ENCODE results near the gene HIPK1. TPM values are rescaled to one million over a fixed set of nuclear protein-coding genes. Genes with fewer than 3 reads are reported as not detected.
A peak's percentile ranks its signal among the peaks of the same experiment; 100 is the strongest.

HIPK1 gene
- total and polyA plus RNA-seq, 2 of the 13 experiments (the other 11 are each of a cell fraction or from before 2014, with no cell fraction given), result 20.8 to 33.4 TPM

DNA sequence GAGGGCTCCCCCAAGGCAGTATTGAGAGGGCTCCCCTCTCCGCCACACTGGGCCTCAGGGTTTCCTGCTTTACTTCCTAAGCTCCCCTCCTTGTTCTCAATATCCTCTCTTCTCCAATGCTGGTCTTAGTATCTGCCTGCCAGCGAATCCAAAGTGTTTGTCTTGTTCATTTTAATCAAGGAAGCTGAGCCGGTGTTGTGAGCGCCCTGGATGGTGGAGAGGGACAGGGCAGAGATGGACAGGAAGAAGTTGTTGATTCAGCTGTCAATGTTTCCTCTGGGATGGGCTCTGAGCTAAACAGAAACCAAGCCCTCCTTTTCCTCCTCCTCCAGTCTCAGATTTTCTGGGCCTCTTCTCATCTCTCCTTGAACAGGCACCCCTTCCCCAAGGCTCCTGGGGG, 55.6 kb downstream of the HIPK1 start:
- H3K36me3 ChIP-seq (replicated peaks in 1 of 2; ENCODE audit: control insufficient read depth in 1 of 2, insufficient read depth in 2 of 2, low read length in 2 of 2), result no peaks in the 10 kb centered on the region
- no peak overlapping the region for H3K4me2 ChIP-seq (ENCODE audit: low read depth, low read length)
- H4K20me1 ChIP-seq (ENCODE audit: insufficient read depth, low read length), result no peaks in the 10 kb centered on the region
- H3K79me2 ChIP-seq (ENCODE audit: insufficient read depth, low read length), result no peaks in the 10 kb centered on the region
- in situ Hi-C loops (cut with HindIII; ENCODE audit: extremely low pct_ligation_motif_present, low pct_unique_long_range_greater_than_20kb), result no loop called here
- WGBS (ENCODE audit: low lambda C conversion rate), result 45% methylated on average over 4 of the region's 4 CpGs
- H3K4me3 ChIP-seq (replicated peaks in 1 of 3; ENCODE audit: insufficient read depth in 1 of 3, low read depth in 2 of 3, low read length in 3 of 3), result no peak overlapping the region
- no peak for ATAC-seq
- H3K27me3 ChIP-seq (ENCODE audit: control insufficient read depth in 1 of 2, insufficient read depth in 2 of 2, low read length in 2 of 2), result no peaks in the 10 kb centered on the region
- H3K9me3 ChIP-seq (ENCODE audit: low read length), result no peaks in the 10 kb centered on the region
- intact Hi-C loops (cut with micrococcal nuclease; ENCODE audit: unreplicated experiment), result no loop called here
- H2AFZ ChIP-seq (ENCODE audit: low read length), result no peak overlapping the region
- TF ChIP-seq, protein P1, sequence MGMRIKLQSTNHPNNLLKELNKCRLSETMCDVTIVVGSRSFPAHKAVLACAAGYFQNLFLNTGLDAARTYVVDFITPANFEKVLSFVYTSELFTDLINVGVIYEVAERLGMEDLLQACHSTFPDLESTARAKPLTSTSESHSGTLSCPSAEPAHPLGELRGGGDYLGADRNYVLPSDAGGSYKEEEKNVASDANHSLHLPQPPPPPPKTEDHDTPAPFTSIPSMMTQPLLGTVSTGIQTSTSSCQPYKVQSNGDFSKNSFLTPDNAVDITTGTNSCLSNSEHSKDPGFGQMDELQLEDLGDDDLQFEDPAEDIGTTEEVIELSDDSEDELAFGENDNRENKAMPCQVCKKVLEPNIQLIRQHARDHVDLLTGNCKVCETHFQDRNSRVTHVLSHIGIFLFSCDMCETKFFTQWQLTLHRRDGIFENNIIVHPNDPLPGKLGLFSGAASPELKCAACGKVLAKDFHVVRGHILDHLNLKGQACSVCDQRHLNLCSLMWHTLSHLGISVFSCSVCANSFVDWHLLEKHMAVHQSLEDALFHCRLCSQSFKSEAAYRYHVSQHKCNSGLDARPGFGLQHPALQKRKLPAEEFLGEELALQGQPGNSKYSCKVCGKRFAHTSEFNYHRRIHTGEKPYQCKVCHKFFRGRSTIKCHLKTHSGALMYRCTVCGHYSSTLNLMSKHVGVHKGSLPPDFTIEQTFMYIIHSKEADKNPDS (CRISPR knock-in tag; IDR thresholded peaks at IDR 0.05), result no peak
- TF ChIP-seq SUZ12 (IDR thresholded peaks at IDR 0.05; ENCODE audit: low read depth, low read length) (no peak), PPARG (CRISPR knock-in tag; conservative IDR thresholded peaks at IDR 0.05) (no peak)
- TF ChIP-seq, protein P2, sequence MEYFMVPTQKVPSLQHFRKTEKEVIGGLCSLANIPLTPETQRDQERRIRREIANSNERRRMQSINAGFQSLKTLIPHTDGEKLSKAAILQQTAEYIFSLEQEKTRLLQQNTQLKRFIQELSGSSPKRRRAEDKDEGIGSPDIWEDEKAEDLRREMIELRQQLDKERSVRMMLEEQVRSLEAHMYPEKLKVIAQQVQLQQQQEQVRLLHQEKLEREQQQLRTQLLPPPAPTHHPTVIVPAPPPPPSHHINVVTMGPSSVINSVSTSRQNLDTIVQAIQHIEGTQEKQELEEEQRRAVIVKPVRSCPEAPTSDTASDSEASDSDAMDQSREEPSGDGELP (IDR thresholded peaks at IDR 0.05; ENCODE audit: borderline replicate concordance, low read depth), result peak; percentile 63; the same call in 1 of the 2 replicates
- ChIA-PET CTCF (ENCODE audit: low intra/inter-chr PET ratio, low total read pairs) (no interaction called here), POLR2A (no interaction called here)
- FAIRE-seq, result no peak
- H3K4me1 ChIP-seq (ENCODE audit: insufficient read depth, low read length), result peaks cover 28% of the 10 kb centered on the region
- no peak overlapping the region for H3K9ac ChIP-seq (ENCODE audit: insufficient read depth, low read depth, low read length)
- no TSS peak for BruUV-seq (replicated peaks)
- H3K27ac ChIP-seq (ENCODE audit: extremely low read length, insufficient read depth, low read length), result no peak overlapping the region
- DNase-seq (ENCODE audit: low spot score), result no peak

DNA sequence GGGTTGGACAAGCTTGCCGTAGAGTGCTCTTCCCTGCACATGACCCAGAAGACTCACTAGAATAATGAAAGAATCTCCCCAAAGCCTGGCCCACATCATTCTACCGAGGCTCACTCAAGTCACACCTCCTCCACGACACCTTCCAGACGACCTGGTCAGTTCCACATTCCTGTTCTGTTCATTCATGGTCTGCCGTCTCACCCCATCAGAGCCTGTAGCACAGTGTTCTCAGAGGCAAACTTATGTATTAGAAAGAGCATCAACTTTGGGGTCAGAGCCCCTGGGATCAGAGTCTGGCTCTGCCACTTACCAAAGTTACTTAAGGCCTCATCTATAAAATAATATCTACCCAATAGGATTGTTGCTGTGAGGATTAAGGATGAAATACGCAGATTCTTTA, 57.7 kb downstream of the HIPK1 start:
- FAIRE-seq (no peak), DNase-seq (ENCODE audit: low spot score) (no peak), ATAC-seq (no peak)
- no peaks in the 10 kb centered on the region for H3K9me3 ChIP-seq (ENCODE audit: low read length)
- WGBS (ENCODE audit: low lambda C conversion rate), result 18% methylated on average over 6 of the region's 6 CpGs
- intact Hi-C loops (cut with micrococcal nuclease; ENCODE audit: unreplicated experiment), result no loop called here
- no peaks in the 10 kb centered on the region for H3K27me3 ChIP-seq (ENCODE audit: control insufficient read depth in 1 of 2, insufficient read depth in 2 of 2, low read length in 2 of 2)
- H3K4me1 ChIP-seq (ENCODE audit: insufficient read depth, low read length), result peaks cover 25% of the 10 kb centered on the region
- H3K27ac ChIP-seq (ENCODE audit: extremely low read length, insufficient read depth, low read length), result no peak overlapping the region
- no peaks in the 10 kb centered on the region for H4K20me1 ChIP-seq (ENCODE audit: insufficient read depth, low read length)
- ChIA-PET CTCF (ENCODE audit: low intra/inter-chr PET ratio, low total read pairs) (no interaction called here), POLR2A (no interaction called here)
- H3K36me3 ChIP-seq (replicated peaks in 1 of 2; ENCODE audit: control insufficient read depth in 1 of 2, insufficient read depth in 2 of 2, low read length in 2 of 2), result no peaks in the 10 kb centered on the region
- in situ Hi-C loops (cut with HindIII; ENCODE audit: extremely low pct_ligation_motif_present, low pct_unique_long_range_greater_than_20kb), result no loop called here
- BruUV-seq (replicated peaks), result no TSS peak
- H3K4me3 ChIP-seq (replicated peaks in 1 of 3; ENCODE audit: insufficient read depth in 1 of 3, low read depth in 2 of 3, low read length in 3 of 3), result no peak overlapping the region
- no peak overlapping the region for H3K4me2 ChIP-seq (ENCODE audit: low read depth, low read length)
- no peaks in the 10 kb centered on the region for H3K79me2 ChIP-seq (ENCODE audit: insufficient read depth, low read length)
- H2AFZ ChIP-seq (ENCODE audit: low read length), result no peak overlapping the region
- no peak overlapping the region for H3K9ac ChIP-seq (ENCODE audit: insufficient read depth, low read depth, low read length)
- no peak for TF ChIP-seq ZNF430 (CRISPR knock-in tag; IDR thresholded peaks at IDR 0.05)
- no peak for TF ChIP-seq FOXA3 (CRISPR knock-in tag; IDR thresholded peaks at IDR 0.05)
- TF ChIP-seq ZNF746 (CRISPR knock-in tag; IDR thresholded peaks at IDR 0.05), result no peak
- TF ChIP-seq FOXK1 (CRISPR knock-in tag; IDR thresholded peaks at IDR 0.05; ENCODE audit: borderline replicate concordance, low read depth), result no peak
- no peak for TF ChIP-seq ZNF670 (CRISPR knock-in tag; IDR thresholded peaks at IDR 0.05; ENCODE audit: borderline replicate concordance)
- TF ChIP-seq FLYWCH1 (CRISPR knock-in tag; IDR thresholded peaks at IDR 0.05), result no peak
- no peak for TF ChIP-seq ZNF724P (CRISPR knock-in tag; IDR thresholded peaks at IDR 0.05; ENCODE audit: borderline replicate concordance)
- no peak for TF ChIP-seq ETV6 (CRISPR knock-in tag; conservative IDR thresholded peaks at IDR 0.05)
- no peak for TF ChIP-seq GLI4 (CRISPR knock-in tag; IDR thresholded peaks at IDR 0.05; ENCODE audit: borderline replicate concordance)
- no peak for TF ChIP-seq ZNF30 (CRISPR knock-in tag; IDR thresholded peaks at IDR 0.05)
- TF ChIP-seq NR2F6 (IDR thresholded peaks at IDR 0.05), result no peak
- no peak for TF ChIP-seq NR2F6 (CRISPR knock-in tag; IDR thresholded peaks at IDR 0.05)
- TF ChIP-seq ZNF24 (IDR thresholded peaks at IDR 0.05), result no peak
